Endothelial cell of umbilical vein (primary cell): ENCODE results near the gene ANO4. TPM values are rescaled to one million over a fixed set of nuclear protein-coding genes. Genes with fewer than 3 reads are reported as not detected.
"Not testable (repeated sequence)": the region's sequence is repeated elsewhere in the genome, so short reads cannot be mapped to it uniquely, and the experiment has no call there.

Experiments
- BruUV-seq: library from RNA; stranded (reverse); fragments of 400-500 nt; replicated peaks from 2 replicates; lab custom pipeline; 2021; lab: Mats Ljungman, UMichigan
- CTCF ChIA-PET: fragments of 300-600, 350-600 bp; sonication (Branson Sonifier 250); formaldehyde crosslinking; loops from one replicate; lab custom pipeline; 2021; ENCODE audit warnings: antibody characterized with exemption, inconsistent platforms; lab: Charles Lee
- POLR2A ChIA-PET: fragments of 300-600, 350-600 bp; sonication (Branson Sonifier 250); formaldehyde crosslinking; loops from one replicate; lab custom pipeline; 2021; ENCODE audit warnings: antibody characterized with exemption, inconsistent platforms; lab: Charles Lee
- DNase-seq: peaks from one replicate; pipeline ENCODE4 v3.0.0-alpha.2; 2011; ENCODE audit warnings: low read depth, low spot score
- FAIRE-seq: peaks from 2 replicates; lab custom pipeline; 2011; peaks lifted over from hg19 to GRCh38; lab: Jason Lieb, UNC
- H2AFZ ChIP-seq: 2 replicates; pipeline ENCODE4 v1.6.0; 2012; ENCODE audit warnings: low read depth, low read length, control low read depth, inconsistent platforms
- H3K27ac ChIP-seq: 2 replicates; pipeline ENCODE4 v1.5.1; 2011; ENCODE audit warnings: low read depth, mild to moderate bottlenecking, control low read depth, low read length, moderate library complexity; ENCODE audit not compliant: insufficient read depth
- H3K27me3 ChIP-seq, 2 experiments: 2 replicates each; pipeline versions ENCODE4 v1.6.0 to v1.6.1; 2011; ENCODE audit warnings: low read length in 2 of 2, mixed read lengths in 1 of 2; ENCODE audit not compliant: control insufficient read depth in 2 of 2, insufficient read depth in 2 of 2
- H3K36me3 ChIP-seq, 2 experiments: 2 replicates in 1 of 2; 3 replicates in 1 of 2; pipeline ENCODE4 v1.5.1; 2011; ENCODE audit warnings: low read length in 2 of 2, mild to moderate bottlenecking in 1 of 2, moderate library complexity in 1 of 2; ENCODE audit not compliant: control insufficient read depth in 2 of 2, insufficient read depth in 2 of 2; ENCODE audit errors: extremely low read depth in 1 of 2
- H3K4me1 ChIP-seq: 3 replicates; pipeline ENCODE4 v1.5.1; 2011; ENCODE audit warnings: mild to moderate bottlenecking, low read length; ENCODE audit not compliant: control insufficient read depth, insufficient read depth; ENCODE audit errors: extremely low read depth
- H3K4me2 ChIP-seq: 2 replicates; pipeline ENCODE4 v1.6.1; 2011; ENCODE audit warnings: low read length, control low read depth, mixed read lengths; ENCODE audit not compliant: insufficient read depth
- H3K4me3 ChIP-seq, 3 experiments: fragments of 200-600 bp in 1 of 3; sonication (generic), shearing (Covaris generic) in 1 of 3; replicated peaks in 1 of 3; 2 replicates each; pipeline ENCODE4 v1.5.1; 2011 to 2016; ENCODE audit warnings: control low read depth in 3 of 3, low read length in 3 of 3, mild to moderate bottlenecking in 2 of 3, inconsistent platforms in 1 of 3, low read depth in 1 of 3, moderate library complexity in 1 of 3; ENCODE audit not compliant: insufficient read depth in 1 of 3
- H3K79me2 ChIP-seq: 2 replicates; pipeline ENCODE4 v1.6.0; 2012; ENCODE audit warnings: low read length, inconsistent platforms; ENCODE audit not compliant: control insufficient read depth, insufficient read depth
- H3K9ac ChIP-seq: replicated peaks from 2 replicates; pipeline ENCODE3; 2011; ENCODE audit warnings: low read length, control low read depth; ENCODE audit not compliant: insufficient read depth; ENCODE audit errors: extremely low read depth
- H3K9me1 ChIP-seq: replicated peaks from 3 replicates; pipeline ENCODE4 v1.6.0; 2011; ENCODE audit warnings: mild to moderate bottlenecking, low read length; ENCODE audit not compliant: control insufficient read depth, insufficient read depth; ENCODE audit errors: extremely low read depth
- H3K9me3 ChIP-seq: replicated peaks from 2 replicates; pipeline ENCODE4 v1.5.1; 2012; ENCODE audit warnings: low read length, inconsistent platforms; ENCODE audit not compliant: control insufficient read depth, insufficient read depth
- H4K20me1 ChIP-seq: replicated peaks from 2 replicates; pipeline ENCODE3; 2011; ENCODE audit warnings: mild to moderate bottlenecking, low read length; ENCODE audit not compliant: control insufficient read depth, insufficient read depth; ENCODE audit errors: extremely low read depth
- EZH2 ChIP-seq: IDR thresholded peaks from 2 replicates; pipeline ENCODE4 v1.6.1; 2012; ENCODE audit warnings: borderline replicate concordance, low read depth, mild to moderate bottlenecking, moderate library complexity, low read length, inconsistent platforms; ENCODE audit not compliant: severe bottlenecking
- FOS ChIP-seq: IDR thresholded peaks from 2 replicates; pipeline ENCODE4 v1.6.1; 2011; ENCODE audit warnings: mild to moderate bottlenecking, low read length, moderate library complexity, borderline replicate concordance; ENCODE audit not compliant: insufficient read depth
- GATA2 ChIP-seq: IDR thresholded peaks from 2 replicates; pipeline ENCODE4 v1.7.0; 2011; ENCODE audit warnings: low read depth, mild to moderate bottlenecking, moderate library complexity, mixed read lengths, low read length; ENCODE audit not compliant: insufficient read length, insufficient read depth
- JUN ChIP-seq: IDR thresholded peaks from 2 replicates; pipeline ENCODE4 v1.6.1; 2011; ENCODE audit warnings: borderline replicate concordance, low read depth; ENCODE audit not compliant: insufficient read length, insufficient read depth
- MYC ChIP-seq: IDR thresholded peaks from one replicate; pipeline ENCODE4 v1.6.1; 2011; ENCODE audit warnings: mild to moderate bottlenecking, low read depth, low read length
- POLR2A ChIP-seq: IDR thresholded peaks from 2 replicates; pipeline ENCODE4 v1.6.1; 2012; ENCODE audit warnings: low read depth, mild to moderate bottlenecking, control low read depth, low read length
- POLR2AphosphoS5 ChIP-seq: IDR thresholded peaks from 2 replicates; pipeline ENCODE4 v1.6.1; 2012; ENCODE audit warnings: low read depth, mild to moderate bottlenecking, control low read depth, low read length, moderate library complexity; ENCODE audit not compliant: insufficient read depth
- dilution Hi-C: fragments of 300-500 bp; cut with MboI; formaldehyde crosslinking; loops from one replicate; pipeline ENCODE4 v1.15.0; 2019; ENCODE audit warnings: low sequenced_read_pairs; ENCODE audit not compliant: extremely low pct_ligation_motif_present
- intact Hi-C: fragments of 100-400 bp; cut with micrococcal nuclease; formaldehyde crosslinking; loops from one replicate; pipeline ENCODE4 v1.10.0; 2022
- polyA plus RNA-seq, 4 experiments: library from polyadenylated mRNA; depleted of rRNA in 3 of 4; stranded (reverse) in 3 of 4; unstranded in 1 of 4; fragments of >200 nt; gene quantifications; 2 replicates each; pipeline versions ENCODE4 v1.2.1 to v1.2.3, GENCODE V29; 2011 to 2012; ENCODE audit warnings: missing spikeins in 1 of 4
- total RNA-seq: library from RNA; stranded (reverse); gene quantifications from 2 replicates; pipeline ENCODE4 v1.2.3, GENCODE V29; 2021
- TF ChIP-seq, protein P1 (sequence below), 2 donors: IDR thresholded peaks; 1 replicate in 1 of 2; 2 replicates in 1 of 2; pipeline ENCODE4 v1.5.1; 2011; ENCODE audit warnings: low read length in 2 of 2, mild to moderate bottlenecking in 2 of 2, moderate library complexity in 2 of 2, control low read depth in 1 of 2, inconsistent platforms in 1 of 2, low read depth in 1 of 2; ENCODE audit not compliant: insufficient read depth in 1 of 2; ENCODE audit errors: extremely low read depth in 1 of 2
- TF ChIP-seq, protein P2 (sequence below): IDR thresholded peaks from 2 replicates; pipeline ENCODE4 v1.6.1; 2011; ENCODE audit not compliant: insufficient read depth, insufficient read length

Gene ANO4
- total and polyA plus RNA-seq, 2 donors (not counting 3 experiments of a cell fraction or from before 2014, with no cell fraction given) = 0.25 TPM; not detected in 1

GRCh38 chr12:101055940-101056339 is 261.4 kb downstream of the ANO4 start:
- TF ChIP-seq FOS = no peak
- no peak for TF ChIP-seq POLR2AphosphoS5
- no peak for TF ChIP-seq EZH2
- no peak for TF ChIP-seq MYC
- TF ChIP-seq, protein P1, sequence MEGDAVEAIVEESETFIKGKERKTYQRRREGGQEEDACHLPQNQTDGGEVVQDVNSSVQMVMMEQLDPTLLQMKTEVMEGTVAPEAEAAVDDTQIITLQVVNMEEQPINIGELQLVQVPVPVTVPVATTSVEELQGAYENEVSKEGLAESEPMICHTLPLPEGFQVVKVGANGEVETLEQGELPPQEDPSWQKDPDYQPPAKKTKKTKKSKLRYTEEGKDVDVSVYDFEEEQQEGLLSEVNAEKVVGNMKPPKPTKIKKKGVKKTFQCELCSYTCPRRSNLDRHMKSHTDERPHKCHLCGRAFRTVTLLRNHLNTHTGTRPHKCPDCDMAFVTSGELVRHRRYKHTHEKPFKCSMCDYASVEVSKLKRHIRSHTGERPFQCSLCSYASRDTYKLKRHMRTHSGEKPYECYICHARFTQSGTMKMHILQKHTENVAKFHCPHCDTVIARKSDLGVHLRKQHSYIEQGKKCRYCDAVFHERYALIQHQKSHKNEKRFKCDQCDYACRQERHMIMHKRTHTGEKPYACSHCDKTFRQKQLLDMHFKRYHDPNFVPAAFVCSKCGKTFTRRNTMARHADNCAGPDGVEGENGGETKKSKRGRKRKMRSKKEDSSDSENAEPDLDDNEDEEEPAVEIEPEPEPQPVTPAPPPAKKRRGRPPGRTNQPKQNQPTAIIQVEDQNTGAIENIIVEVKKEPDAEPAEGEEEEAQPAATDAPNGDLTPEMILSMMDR (IDR thresholded peaks at IDR 0.05; ENCODE audit: extremely low read depth in 1 of 2, insufficient read depth in 1 of 2, low read depth in 1 of 2, low read length in 2 of 2) = no peak
- TF ChIP-seq POLR2A = no peak
- TF ChIP-seq GATA2 = no peak
- TF ChIP-seq, protein P2, sequence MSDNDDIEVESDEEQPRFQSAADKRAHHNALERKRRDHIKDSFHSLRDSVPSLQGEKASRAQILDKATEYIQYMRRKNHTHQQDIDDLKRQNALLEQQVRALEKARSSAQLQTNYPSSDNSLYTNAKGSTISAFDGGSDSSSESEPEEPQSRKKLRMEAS = no peak
- TF ChIP-seq JUN = no peak
- ChIA-PET CTCF (no interaction called here), POLR2A (no interaction called here)
- intact Hi-C loops (no loop called here), dilution Hi-C loops (no loop called here)
- Histone ChIP-seq H4K20me1 (no peaks in the 10 kb centered on the region), H3K27ac (no peak overlapping the region), H3K36me3 (no peaks in the 10 kb centered on the region), H3K27me3 (no peaks in the 10 kb centered on the region), H3K9me1 (no peaks in the 10 kb centered on the region), H3K79me2 (no peaks in the 10 kb centered on the region), H3K4me3 (no peak overlapping the region), H3K4me1 (no peaks in the 10 kb centered on the region), H3K9ac (no peak overlapping the region), H3K9me3 (no peaks in the 10 kb centered on the region), H3K4me2 (no peak overlapping the region), H2AFZ (no peak overlapping the region)
- BruUV-seq = no TSS peak
- no peak for DNase-seq
- FAIRE-seq = no peak

- H3K9me1 ChIP-seq, H4K20me1 ChIP-seq, H3K4me2 ChIP-seq, H3K9ac ChIP-seq, H3K27me3 ChIP-seq, H3K9me3 ChIP-seq, H3K79me2 ChIP-seq, dilution Hi-C loops, intact Hi-C loops, H3K4me3 ChIP-seq, BruUV-seq, DNase-seq, H3K36me3 ChIP-seq, H3K27ac ChIP-seq, H3K4me1 ChIP-seq, POLR2A ChIA-PET, H2AFZ ChIP-seq, FAIRE-seq: not testable (repeated sequence)
- CTCF ChIA-PET = interaction anchor here (1.2 kb wide), 1 partner anchor 12 kb away, joined by 3 read pairs; no protein-coding TSS in a partner anchor
Measured at GRCh38 chr12:101062508-101062907, 267.9 kb downstream of the ANO4 start.
